Neural cell (in vitro differentiated cells): ENCODE measurements around the gene PCBP4.

Source experiments
- EP300 ChIP-seq: fragments of 450-650 bp; conservative IDR thresholded peaks from 2 replicates; pipeline ENCODE4 v1.6.1; 2014; ENCODE audit warnings: antibody characterized with exemption, mild to moderate bottlenecking, moderate library complexity; ENCODE audit not compliant: poor library complexity, severe bottlenecking
- EZH2 ChIP-seq: fragments of 200-600, 300-800 bp; shearing (Covaris generic), sonication (generic); IDR thresholded peaks from 2 replicates; pipeline ENCODE4 v1.6.1; 2014; ENCODE audit warnings: antibody characterized with exemption, low read length, borderline replicate concordance, mild to moderate bottlenecking; ENCODE audit not compliant: insufficient read depth, poor library complexity, severe bottlenecking
- MXI1 ChIP-seq: fragments of 450-650 bp; conservative IDR thresholded peaks from 2 replicates; pipeline ENCODE4 v1.6.1; 2014; ENCODE audit warnings: antibody characterized with exemption, mild to moderate bottlenecking; ENCODE audit not compliant: poor library complexity, severe bottlenecking
- POLR2AphosphoS5 ChIP-seq: IDR thresholded peaks from 2 replicates; pipeline ENCODE4 v1.6.1; 2012
- RAD21 ChIP-seq: fragments of 450-650 bp; conservative IDR thresholded peaks from 2 replicates; pipeline ENCODE4 v1.6.1; 2014; ENCODE audit warnings: antibody characterized with exemption, mild to moderate bottlenecking, moderate library complexity
- SMC3 ChIP-seq: fragments of 450-650 bp; conservative IDR thresholded peaks from 2 replicates; pipeline ENCODE4 v1.6.1; 2014; ENCODE audit warnings: antibody characterized with exemption, mild to moderate bottlenecking, moderate library complexity; ENCODE audit not compliant: poor library complexity
- TAF1 ChIP-seq: IDR thresholded peaks from 2 replicates; pipeline ENCODE4 v1.6.1; 2012; ENCODE audit warnings: low read depth
- TF ChIP-seq, protein P1 (sequence below): fragments of 450-650 bp; IDR thresholded peaks from 2 replicates; pipeline ENCODE4 v1.5.1; 2014; ENCODE audit warnings: antibody characterized with exemption, mild to moderate bottlenecking, moderate library complexity; ENCODE audit not compliant: poor library complexity, severe bottlenecking
- TF ChIP-seq, protein P2 (sequence below): IDR thresholded peaks from 2 replicates; pipeline ENCODE4 v1.6.1; 2012; ENCODE audit warnings: borderline replicate concordance

DNA sequence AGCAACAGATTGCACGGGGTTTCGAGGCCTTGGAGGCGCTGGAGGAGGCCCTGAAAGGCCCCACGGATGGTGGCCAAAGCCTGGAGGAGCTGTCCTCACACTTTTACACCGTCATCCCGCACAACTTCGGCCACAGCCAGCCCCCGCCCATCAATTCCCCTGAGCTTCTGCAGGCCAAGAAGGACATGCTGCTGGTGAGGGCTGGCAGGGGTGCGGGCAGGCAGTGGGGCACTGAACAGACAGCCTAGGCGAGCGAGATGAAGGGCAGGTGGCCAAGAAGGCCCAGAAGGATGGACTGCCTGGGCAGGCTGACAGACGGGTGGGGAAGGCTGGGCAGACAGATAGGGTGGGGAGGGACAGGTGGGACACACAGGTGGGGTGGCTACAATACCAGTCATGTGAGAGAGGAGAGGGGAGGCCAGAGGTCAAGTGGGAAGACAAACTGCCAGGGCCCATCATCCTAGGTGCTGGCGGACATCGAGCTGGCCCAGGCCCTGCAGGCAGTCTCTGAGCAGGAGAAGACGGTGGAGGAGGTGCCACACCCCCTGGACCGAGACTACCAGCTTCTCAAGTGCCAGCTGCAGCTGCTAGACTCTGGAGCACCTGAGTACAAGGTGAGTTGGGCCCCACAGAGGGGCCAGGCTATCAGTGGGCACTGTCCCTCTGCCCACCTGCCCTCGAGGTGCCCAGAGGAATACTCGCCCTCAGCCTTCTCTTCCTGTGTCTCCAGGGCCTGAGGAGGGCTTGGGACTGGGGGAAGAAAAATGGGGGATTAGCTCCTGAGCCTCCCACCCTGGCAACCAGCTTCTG, 22.0 kb downstream of the PCBP4 start:
- TF ChIP-seq POLR2AphosphoS5 (no peak), EP300 (no peak), EZH2 (no peak), TAF1 (no peak), SMC3 (no peak), RAD21 (no peak), MXI1 (no peak)
- TF ChIP-seq, protein P1, sequence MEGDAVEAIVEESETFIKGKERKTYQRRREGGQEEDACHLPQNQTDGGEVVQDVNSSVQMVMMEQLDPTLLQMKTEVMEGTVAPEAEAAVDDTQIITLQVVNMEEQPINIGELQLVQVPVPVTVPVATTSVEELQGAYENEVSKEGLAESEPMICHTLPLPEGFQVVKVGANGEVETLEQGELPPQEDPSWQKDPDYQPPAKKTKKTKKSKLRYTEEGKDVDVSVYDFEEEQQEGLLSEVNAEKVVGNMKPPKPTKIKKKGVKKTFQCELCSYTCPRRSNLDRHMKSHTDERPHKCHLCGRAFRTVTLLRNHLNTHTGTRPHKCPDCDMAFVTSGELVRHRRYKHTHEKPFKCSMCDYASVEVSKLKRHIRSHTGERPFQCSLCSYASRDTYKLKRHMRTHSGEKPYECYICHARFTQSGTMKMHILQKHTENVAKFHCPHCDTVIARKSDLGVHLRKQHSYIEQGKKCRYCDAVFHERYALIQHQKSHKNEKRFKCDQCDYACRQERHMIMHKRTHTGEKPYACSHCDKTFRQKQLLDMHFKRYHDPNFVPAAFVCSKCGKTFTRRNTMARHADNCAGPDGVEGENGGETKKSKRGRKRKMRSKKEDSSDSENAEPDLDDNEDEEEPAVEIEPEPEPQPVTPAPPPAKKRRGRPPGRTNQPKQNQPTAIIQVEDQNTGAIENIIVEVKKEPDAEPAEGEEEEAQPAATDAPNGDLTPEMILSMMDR = no peak
- TF ChIP-seq, protein P2, sequence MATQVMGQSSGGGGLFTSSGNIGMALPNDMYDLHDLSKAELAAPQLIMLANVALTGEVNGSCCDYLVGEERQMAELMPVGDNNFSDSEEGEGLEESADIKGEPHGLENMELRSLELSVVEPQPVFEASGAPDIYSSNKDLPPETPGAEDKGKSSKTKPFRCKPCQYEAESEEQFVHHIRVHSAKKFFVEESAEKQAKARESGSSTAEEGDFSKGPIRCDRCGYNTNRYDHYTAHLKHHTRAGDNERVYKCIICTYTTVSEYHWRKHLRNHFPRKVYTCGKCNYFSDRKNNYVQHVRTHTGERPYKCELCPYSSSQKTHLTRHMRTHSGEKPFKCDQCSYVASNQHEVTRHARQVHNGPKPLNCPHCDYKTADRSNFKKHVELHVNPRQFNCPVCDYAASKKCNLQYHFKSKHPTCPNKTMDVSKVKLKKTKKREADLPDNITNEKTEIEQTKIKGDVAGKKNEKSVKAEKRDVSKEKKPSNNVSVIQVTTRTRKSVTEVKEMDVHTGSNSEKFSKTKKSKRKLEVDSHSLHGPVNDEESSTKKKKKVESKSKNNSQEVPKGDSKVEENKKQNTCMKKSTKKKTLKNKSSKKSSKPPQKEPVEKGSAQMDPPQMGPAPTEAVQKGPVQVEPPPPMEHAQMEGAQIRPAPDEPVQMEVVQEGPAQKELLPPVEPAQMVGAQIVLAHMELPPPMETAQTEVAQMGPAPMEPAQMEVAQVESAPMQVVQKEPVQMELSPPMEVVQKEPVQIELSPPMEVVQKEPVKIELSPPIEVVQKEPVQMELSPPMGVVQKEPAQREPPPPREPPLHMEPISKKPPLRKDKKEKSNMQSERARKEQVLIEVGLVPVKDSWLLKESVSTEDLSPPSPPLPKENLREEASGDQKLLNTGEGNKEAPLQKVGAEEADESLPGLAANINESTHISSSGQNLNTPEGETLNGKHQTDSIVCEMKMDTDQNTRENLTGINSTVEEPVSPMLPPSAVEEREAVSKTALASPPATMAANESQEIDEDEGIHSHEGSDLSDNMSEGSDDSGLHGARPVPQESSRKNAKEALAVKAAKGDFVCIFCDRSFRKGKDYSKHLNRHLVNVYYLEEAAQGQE = no peak
